D721Med (cell line): Measurements from ENCODE around the gene KCP.

Source experiments
- DNase-seq: peaks from one replicate; pipeline ENCODE4 v3.0.0; 2011; ENCODE audit warnings: low spot score; ENCODE audit not compliant: insufficient read length
- FAIRE-seq: peaks from 2 replicates; lab custom pipeline; 2011; peaks lifted over from hg19 to GRCh38; lab: Jason Lieb, UNC
- TF ChIP-seq, protein P1 (sequence below): IDR thresholded peaks from 2 replicates; pipeline ENCODE4 v1.5.1; 2012; ENCODE audit warnings: mild to moderate bottlenecking, control low read depth; ENCODE audit not compliant: insufficient read depth; ENCODE audit errors: missing control alignments

KCP gene

DNA sequence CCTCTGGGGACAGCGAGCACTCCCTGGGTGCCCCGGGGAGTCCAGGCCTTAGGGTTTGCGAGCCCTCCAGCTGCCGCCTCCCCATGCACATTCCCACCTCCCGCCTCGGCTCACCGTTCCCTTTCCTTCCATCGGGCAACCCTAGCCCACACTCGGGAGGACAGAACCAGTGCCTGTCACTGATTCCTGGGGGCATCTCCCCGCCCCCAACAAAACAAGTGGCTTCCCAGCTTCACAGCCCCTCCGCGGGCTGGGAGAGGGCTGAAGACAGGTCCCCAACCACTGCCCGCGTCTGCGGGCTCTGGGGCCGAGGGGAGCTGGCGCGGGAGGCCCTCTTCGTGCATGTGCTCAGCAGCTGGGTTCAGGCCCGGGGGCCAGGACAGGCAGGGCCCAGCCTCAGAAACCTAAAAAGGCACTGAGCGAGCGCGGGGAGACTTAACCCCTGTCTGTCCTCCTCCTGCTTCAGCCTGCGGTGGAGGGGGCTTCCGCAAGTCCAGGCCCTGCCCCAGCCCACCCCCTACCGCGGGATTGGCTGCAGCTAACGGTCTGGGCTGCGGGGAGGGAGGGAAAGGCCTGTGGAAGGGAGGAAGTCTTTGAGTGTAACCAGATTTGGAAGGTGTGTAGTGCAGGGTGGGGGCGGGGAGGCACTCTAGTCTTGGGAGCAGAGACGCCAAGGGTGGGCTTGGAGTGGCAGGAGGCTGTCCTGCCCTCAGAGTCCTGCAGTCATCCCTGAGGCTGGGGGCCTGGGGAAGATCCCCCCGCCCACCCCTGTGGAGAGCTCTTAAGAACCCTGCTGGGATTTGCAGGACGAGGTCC, 79.1 kb downstream of the KCP start:
- TF ChIP-seq, protein P1, sequence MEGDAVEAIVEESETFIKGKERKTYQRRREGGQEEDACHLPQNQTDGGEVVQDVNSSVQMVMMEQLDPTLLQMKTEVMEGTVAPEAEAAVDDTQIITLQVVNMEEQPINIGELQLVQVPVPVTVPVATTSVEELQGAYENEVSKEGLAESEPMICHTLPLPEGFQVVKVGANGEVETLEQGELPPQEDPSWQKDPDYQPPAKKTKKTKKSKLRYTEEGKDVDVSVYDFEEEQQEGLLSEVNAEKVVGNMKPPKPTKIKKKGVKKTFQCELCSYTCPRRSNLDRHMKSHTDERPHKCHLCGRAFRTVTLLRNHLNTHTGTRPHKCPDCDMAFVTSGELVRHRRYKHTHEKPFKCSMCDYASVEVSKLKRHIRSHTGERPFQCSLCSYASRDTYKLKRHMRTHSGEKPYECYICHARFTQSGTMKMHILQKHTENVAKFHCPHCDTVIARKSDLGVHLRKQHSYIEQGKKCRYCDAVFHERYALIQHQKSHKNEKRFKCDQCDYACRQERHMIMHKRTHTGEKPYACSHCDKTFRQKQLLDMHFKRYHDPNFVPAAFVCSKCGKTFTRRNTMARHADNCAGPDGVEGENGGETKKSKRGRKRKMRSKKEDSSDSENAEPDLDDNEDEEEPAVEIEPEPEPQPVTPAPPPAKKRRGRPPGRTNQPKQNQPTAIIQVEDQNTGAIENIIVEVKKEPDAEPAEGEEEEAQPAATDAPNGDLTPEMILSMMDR, result no peak
- DNase-seq, result no peak
- no peak for FAIRE-seq

- FAIRE-seq (no peak), DNase-seq (no peak)
- TF ChIP-seq, protein P1, result no peak
These were observed 80.0 kb downstream of the KCP start, which contains the start of gene FLNC for GRCh38 chr7:128830231-128831177. Gene FLNC, plus strand, starts transcription at chr7:128830406. Its CDS starts 232 bp downstream, at chr7:128830638.

DNA sequence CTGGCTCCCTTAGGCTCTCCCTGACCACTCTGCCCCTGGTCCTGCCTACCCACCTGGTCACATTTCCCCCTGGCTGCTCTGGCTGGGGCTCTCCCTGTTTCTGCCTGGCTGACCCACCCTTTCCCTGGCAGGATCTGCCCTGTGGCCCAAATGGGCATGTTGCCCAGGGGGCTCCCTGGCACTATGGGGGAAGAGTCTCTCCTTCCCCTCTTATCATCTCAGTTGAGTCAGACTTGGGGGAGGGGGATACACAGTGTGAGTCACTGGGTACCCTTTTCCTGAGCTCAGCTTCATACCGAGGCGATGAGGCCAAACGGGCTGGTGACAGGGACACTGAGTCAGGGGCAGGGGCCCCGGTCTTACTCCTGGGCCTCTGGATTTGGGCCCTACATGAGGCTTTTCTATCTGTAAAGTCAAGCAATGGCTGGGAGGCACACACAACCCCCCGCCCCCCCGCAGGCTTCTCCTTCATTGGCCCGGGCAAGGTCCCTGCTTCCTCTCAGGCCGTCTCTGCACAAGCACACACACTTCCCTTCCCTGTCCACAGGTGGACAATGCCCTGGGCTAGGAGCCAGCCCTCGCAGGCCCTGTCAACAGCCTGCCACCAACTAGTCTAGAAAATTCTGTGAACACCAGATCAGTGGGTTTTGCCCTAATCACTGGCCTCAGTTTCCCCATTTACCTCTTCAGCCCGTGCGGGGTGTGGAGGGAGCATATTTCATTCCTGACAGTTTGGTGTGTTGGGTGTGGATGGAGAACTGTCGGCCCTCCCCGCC, 80.9 kb downstream of the KCP start:
- TF ChIP-seq, protein P1, result no peak
- DNase-seq (no peak), FAIRE-seq (no peak)

GRCh38 chr7:128827971-128828711, 82.4 kb downstream of the KCP start:
- FAIRE-seq (no peak), DNase-seq (no peak)
- TF ChIP-seq, protein P1, result no peak

GRCh38 chr7:128827248-128827958, 83.1 kb downstream of the KCP start:
- FAIRE-seq (no peak), DNase-seq (no peak)
- TF ChIP-seq, protein P1, result no peak

DNA sequence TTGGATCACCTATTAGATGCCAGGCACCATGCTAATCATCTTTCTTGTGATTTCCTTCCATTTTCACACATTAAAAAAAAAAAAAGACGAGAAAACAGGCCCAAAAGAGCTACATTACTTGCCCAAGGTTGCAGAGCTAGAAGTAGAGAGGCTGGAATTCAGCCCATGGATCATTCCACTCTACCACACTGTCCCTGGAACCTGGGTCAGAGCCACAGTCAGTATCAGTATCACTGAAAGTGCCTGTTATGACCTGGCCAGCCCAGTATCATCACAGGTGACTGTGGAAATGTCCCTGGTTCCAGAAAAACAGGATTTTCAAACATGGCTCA, 83.6 kb downstream of the KCP start:
- DNase-seq (no peak), FAIRE-seq (no peak)
- TF ChIP-seq, protein P1, result no peak
